HCT116 (cell line): ENCODE measurements around the gene KCNA2. TPM values are rescaled to one million over a fixed set of nuclear protein-coding genes. Genes with fewer than 3 reads are reported as not detected.

Experiments
- ATAC-seq: fragments of 200-7000 bp; cut with Tn5 transposase; 2 replicates; pipeline ENCODE4 v1.9.1; 2020; ENCODE audit warnings: mild to moderate bottlenecking, moderate library complexity
- BruUV-seq: library from RNA; stranded (reverse); fragments of 400-500 nt; replicated peaks from 2 replicates; lab custom pipeline; 2021; lab: Mats Ljungman, UMichigan
- CTCF ChIA-PET: fragments of 300-600 bp; sonication (Branson Sonifier 250); formaldehyde crosslinking; loops from one replicate; lab custom pipeline; 2021; ENCODE audit warnings: antibody characterized with exemption; lab: Charles Lee
- POLR2A ChIA-PET: fragments of 300-600, 350-600 bp; sonication (Branson Sonifier 250); formaldehyde crosslinking; loops from one replicate; lab custom pipeline; 2021; ENCODE audit warnings: antibody characterized with exemption; lab: Charles Lee
- RAD21 ChIA-PET, 2 experiments: fragments of 300-600 bp; sonication (Branson Sonifier 250); formaldehyde crosslinking; loops; one replicate each; lab custom pipeline; 2023; ENCODE audit warnings: low total read pairs in 2 of 2; ENCODE audit not compliant: uncharacterized antibody in 2 of 2, unreplicated experiment in 2 of 2, low non-redundant PET in 1 of 2; lab: Charles Lee
- DNase-seq: peaks from one replicate; pipeline ENCODE4 v3.0.0-alpha.2; 2010; ENCODE audit warnings: low read depth, low spot score
- H2AFZ ChIP-seq: fragments of 200-600 bp; shearing (Covaris generic), sonication (generic); 2 replicates; pipeline ENCODE4 v1.6.1; 2017; ENCODE audit warnings: low read depth, mixed run types, mixed read lengths, antibody characterized with exemption, low read length; ENCODE audit not compliant: poor library complexity, severe bottlenecking
- H3K27ac ChIP-seq: 2 replicates; pipeline ENCODE4 v1.5.1; 2012; ENCODE audit warnings: low read depth, low read length
- H3K27me3 ChIP-seq: fragments of 200-600 bp; sonication (generic); 2 replicates; pipeline ENCODE4 v1.6.1; 2016; ENCODE audit warnings: mixed run types, low read length, mixed read lengths; ENCODE audit not compliant: insufficient read depth
- H3K36me3 ChIP-seq, 2 experiments: fragments of 200-500 bp in 1 of 2; fragments of 200-600 bp in 1 of 2; sonication (Bioruptor generic) in 1 of 2; sonication (generic) in 1 of 2; 2 replicates each; pipeline versions ENCODE4 v1.5.1 to v1.6.1; 2014 to 2016; ENCODE audit warnings: low read length in 2 of 2, inconsistent platforms in 1 of 2, mixed read lengths in 1 of 2, mixed run types in 1 of 2; ENCODE audit not compliant: insufficient read depth in 2 of 2, control insufficient read depth in 1 of 2
- H3K4me1 ChIP-seq, 2 experiments: fragments of 200-600 bp in 1 of 2; sonication (generic) in 1 of 2; 2 replicates each; pipeline versions ENCODE4 v1.5.1 to v1.6.1; 2012 to 2017; ENCODE audit warnings: low read length in 2 of 2, inconsistent platforms in 1 of 2, mild to moderate bottlenecking in 1 of 2, mixed read lengths in 1 of 2, mixed run types in 1 of 2, moderate library complexity in 1 of 2; ENCODE audit not compliant: insufficient read depth in 2 of 2, control insufficient read depth in 1 of 2
- H3K4me2 ChIP-seq: fragments of 200-600 bp; sonication (generic); 2 replicates; pipeline ENCODE4 v1.6.1; 2017; ENCODE audit warnings: mixed run types, low read length, mixed read lengths
- H3K4me3 ChIP-seq, 2 experiments: fragments of 200-600 bp in 1 of 2; sonication (generic) in 1 of 2; replicated peaks in 1 of 2; 2 replicates each; pipeline ENCODE4 v1.5.1; 2011 to 2016; ENCODE audit warnings: low read length in 2 of 2, control low read depth in 1 of 2, low read depth in 1 of 2, mild to moderate bottlenecking in 1 of 2, mixed read lengths in 1 of 2, mixed run types in 1 of 2
- H3K79me2 ChIP-seq: fragments of 200-600 bp; sonication (generic); 2 replicates; pipeline ENCODE4 v1.6.1; 2017; ENCODE audit warnings: mild to moderate bottlenecking, mixed run types, low read length, moderate library complexity, mixed read lengths; ENCODE audit not compliant: insufficient read depth
- H3K9ac ChIP-seq: fragments of 200-600 bp; sonication (generic); 2 replicates; pipeline ENCODE4 v1.6.1; 2016; ENCODE audit warnings: low read length, mixed read lengths
- H3K9me2 ChIP-seq: fragments of 200-600 bp; sonication (generic), shearing (Covaris generic); 2 replicates; pipeline ENCODE4 v1.6.1; 2017; ENCODE audit warnings: mixed run types, mild to moderate bottlenecking, moderate library complexity; ENCODE audit not compliant: insufficient read depth
- H3K9me3 ChIP-seq, 2 experiments: fragments of 200-500 bp in 1 of 2; fragments of 200-600 bp in 1 of 2; sonication (Bioruptor generic) in 1 of 2; sonication (generic) in 1 of 2; 2 replicates each; pipeline ENCODE4 v1.6.1; 2014 to 2017; ENCODE audit warnings: low read length in 2 of 2, mixed read lengths in 2 of 2, inconsistent platforms in 1 of 2, low read depth in 1 of 2, mild to moderate bottlenecking in 1 of 2, mixed run types in 1 of 2, moderate library complexity in 1 of 2; ENCODE audit not compliant: control insufficient read depth in 1 of 2, insufficient read depth in 1 of 2
- H4K20me1 ChIP-seq: fragments of 200-600 bp; sonication (generic), shearing (Covaris generic); 2 replicates; pipeline ENCODE4 v1.6.1; 2017; ENCODE audit warnings: mixed run types, mild to moderate bottlenecking, moderate library complexity; ENCODE audit not compliant: insufficient read depth
- ATF3 ChIP-seq: IDR thresholded peaks from 2 replicates; pipeline ENCODE4 v1.6.1; 2012
- CEBPB ChIP-seq: IDR thresholded peaks from 2 replicates; pipeline ENCODE4 v1.6.1; 2012; ENCODE audit warnings: low read depth
- CTCF ChIP-seq, 3 experiments: fragments of 200-600 bp in 1 of 3; sonication (generic) in 1 of 3; IDR thresholded peaks in 2 of 3; conservative IDR thresholded peaks in 1 of 3; 2 replicates each; pipeline ENCODE4 v1.5.1; 2012 to 2017; ENCODE audit warnings: low read depth in 2 of 3, low read length in 2 of 3, antibody characterized with exemption in 1 of 3, borderline replicate concordance in 1 of 3, control low read depth in 1 of 3, mild to moderate bottlenecking in 1 of 3, mixed read lengths in 1 of 3, mixed run types in 1 of 3, moderate library complexity in 1 of 3; ENCODE audit not compliant: insufficient read depth in 1 of 3
- EGR1 ChIP-seq: IDR thresholded peaks from 2 replicates; pipeline ENCODE4 v1.6.1; 2012; ENCODE audit warnings: low read depth
- ELF1 ChIP-seq: IDR thresholded peaks from 2 replicates; pipeline ENCODE4 v1.6.1; 2012; ENCODE audit warnings: low read depth, borderline replicate concordance
- EZH2phosphoT487 ChIP-seq: fragments of 200-600 bp; IDR thresholded peaks from 2 replicates; pipeline ENCODE4 v1.6.1; 2018; ENCODE audit warnings: antibody characterized with exemption, borderline replicate concordance
- FOSL1 ChIP-seq: IDR thresholded peaks from 2 replicates; pipeline ENCODE4 v1.6.1; 2012; ENCODE audit warnings: low read depth
- JUND ChIP-seq: IDR thresholded peaks from 2 replicates; pipeline ENCODE4 v1.6.1; 2012
- MAX ChIP-seq: IDR thresholded peaks from 2 replicates; pipeline ENCODE4 v1.6.1; 2012
- POLR2A ChIP-seq: IDR thresholded peaks from 2 replicates; pipeline ENCODE4 v1.7.0; 2011; ENCODE audit warnings: borderline replicate concordance; ENCODE audit not compliant: insufficient read depth, insufficient read length; ENCODE audit errors: extremely low read depth
- RAD21 ChIP-seq: IDR thresholded peaks from 2 replicates; pipeline ENCODE4 v1.6.1; 2012; ENCODE audit warnings: low read depth, mild to moderate bottlenecking
- SIN3A ChIP-seq: IDR thresholded peaks from 2 replicates; pipeline ENCODE4 v1.6.1; 2012; ENCODE audit warnings: low read depth
- SP1 ChIP-seq: IDR thresholded peaks from 2 replicates; pipeline ENCODE4 v1.6.1; 2012; ENCODE audit warnings: low read depth
- SRF ChIP-seq: IDR thresholded peaks from 2 replicates; pipeline ENCODE4 v1.6.1; 2012; ENCODE audit warnings: low read depth
- YY1 ChIP-seq: IDR thresholded peaks from 2 replicates; pipeline ENCODE4 v1.6.1; 2011; ENCODE audit warnings: low read length, low read depth, moderate library complexity, mild to moderate bottlenecking; ENCODE audit not compliant: insufficient replicate concordance; ENCODE audit errors: extremely low read depth
- ZBTB33 ChIP-seq: IDR thresholded peaks from 2 replicates; pipeline ENCODE4 v1.6.1; 2011; ENCODE audit warnings: mild to moderate bottlenecking, low read length, moderate library complexity; ENCODE audit not compliant: insufficient replicate concordance; ENCODE audit errors: extremely low read depth
- ZFX ChIP-seq: fragments of 450-650 bp; IDR thresholded peaks from 2 replicates; pipeline ENCODE4 v1.6.1; 2017
- ZNF274 ChIP-seq: fragments of 200-500 bp; sonication (Bioruptor generic); IDR thresholded peaks from 2 replicates; pipeline ENCODE4 v1.6.1; 2014; ENCODE audit warnings: mild to moderate bottlenecking, low read depth, low read length, inconsistent platforms
- intact Hi-C: fragments of 100-400 bp; cut with micrococcal nuclease; formaldehyde crosslinking; loops from 2 replicates; pipeline ENCODE4 v1.10.0; 2022
- total RNA-seq: library from RNA; stranded (reverse); gene quantifications from one replicate; pipeline ENCODE4 v1.2.1, GENCODE V29; 2021; ENCODE audit not compliant: unreplicated experiment

The KCNA2 gene
- total RNA-seq, 1 experiment from 2014 or later = not detected

- ChIA-PET RAD21 (no interaction called here), POLR2A (no interaction called here), CTCF (interaction anchor here (1.7 kb wide), 1 partner anchor 49 kb away, joined by 4 read pairs; no protein-coding TSS in a partner anchor)
- DNase-seq (no peak), ATAC-seq (no peak)
- BruUV-seq = no TSS peak
- no peaks in the 10 kb centered on the region for H3K79me2 ChIP-seq
- no peak overlapping the region for H3K4me2 ChIP-seq
- H3K9me2 ChIP-seq = no peaks in the 10 kb centered on the region
- no peaks in the 10 kb centered on the region for H3K9me3 ChIP-seq
- no peaks in the 10 kb centered on the region for H3K4me1 ChIP-seq
- no peaks in the 10 kb centered on the region; the same call in 1 of the 2 replicates for H4K20me1 ChIP-seq
- no peak overlapping the region for H2AFZ ChIP-seq
- H3K27me3 ChIP-seq = peaks cover 24% of the 10 kb centered on the region
- intact Hi-C loops = no loop called here
- no peaks in the 10 kb centered on the region for H3K36me3 ChIP-seq
- H3K27ac ChIP-seq = no peak overlapping the region
- no peak overlapping the region for H3K9ac ChIP-seq
- TF ChIP-seq SRF (no peak), SIN3A (no peak), RAD21 (no peak), POLR2A (no peak), YY1 (no peak), ATF3 (no peak), ZNF274 (no peak), SP1 (no peak)
- H3K4me3 ChIP-seq = no peak overlapping the region
These were observed 23.8 kb downstream of the KCNA2 start for GRCh38 chr1:110582378-110582777.

GRCh38 chr1:110581682-110582145 is 24.4 kb downstream of the KCNA2 start:
- H4K20me1 ChIP-seq = no peaks in the 10 kb centered on the region; the same call in 1 of the 2 replicates
- H3K9me3 ChIP-seq = no peaks in the 10 kb centered on the region
- H3K4me2 ChIP-seq = no peak overlapping the region
- H3K79me2 ChIP-seq = no peaks in the 10 kb centered on the region
- no peak overlapping the region for H3K4me3 ChIP-seq
- ATAC-seq (no peak), DNase-seq (no peak)
- ChIA-PET RAD21 (no interaction called here), CTCF (interaction anchor here (1.7 kb wide), 1 partner anchor 49 kb away, joined by 4 read pairs; no protein-coding TSS in a partner anchor), POLR2A (no interaction called here)
- peaks cover 23% of the 10 kb centered on the region for H3K27me3 ChIP-seq
- BruUV-seq = no TSS peak
- no peaks in the 10 kb centered on the region for H3K36me3 ChIP-seq
- H3K4me1 ChIP-seq = no peaks in the 10 kb centered on the region
- no peak overlapping the region for H3K9ac ChIP-seq
- intact Hi-C loops = no loop called here
- no peaks in the 10 kb centered on the region for H3K9me2 ChIP-seq
- H2AFZ ChIP-seq = no peak overlapping the region
- H3K27ac ChIP-seq = no peak overlapping the region
- TF ChIP-seq EZH2phosphoT487 = no peak
- no peak for TF ChIP-seq FOSL1
- no peak for TF ChIP-seq ZFX
- no peak for TF ChIP-seq POLR2A
- TF ChIP-seq EGR1 = no peak
- TF ChIP-seq SRF = no peak
- no peak for TF ChIP-seq JUND
- no peak for TF ChIP-seq YY1
- TF ChIP-seq ZBTB33 = no peak
- no peak for TF ChIP-seq CEBPB
- TF ChIP-seq CTCF (IDR thresholded peaks at IDR 0.05 in 2 of 3, conservative IDR thresholded peaks at IDR 0.05 in 1 of 3; ENCODE audit: borderline replicate concordance in 1 of 3, insufficient read depth in 1 of 3, low read depth in 2 of 3, low read length in 2 of 3) = no peak
- TF ChIP-seq ZNF274 = no peak
- TF ChIP-seq MAX = no peak
- TF ChIP-seq ELF1 = no peak
